SU-DHL-6 (cell line): ENCODE data around the gene ABCA5.

Source experiments
- H2AFZ ChIP-seq: fragments of 200-600 bp; sonication (generic); 2 replicates; pipeline ENCODE4 v1.6.1; 2014; ENCODE audit warnings: low read depth, mild to moderate bottlenecking, moderate library complexity, mixed read lengths, antibody characterized with exemption, low read length; ENCODE audit not compliant: severe bottlenecking
- H3F3A ChIP-seq: fragments of 200-600 bp; shearing (Covaris generic); 2 replicates; pipeline ENCODE4 v1.6.0; 2016; ENCODE audit warnings: antibody characterized with exemption, mild to moderate bottlenecking; ENCODE audit not compliant: insufficient read depth
- H3K27ac ChIP-seq: fragments of 200-600 bp; sonication (generic); 2 replicates; pipeline ENCODE4 v1.5.1; 2016; ENCODE audit warnings: low read depth, mild to moderate bottlenecking, low read length, moderate library complexity, mixed read lengths
- H3K27me3 ChIP-seq: fragments of 200-600 bp; sonication (generic), shearing (Covaris generic); 2 replicates; pipeline ENCODE4 v1.6.0; 2014; ENCODE audit warnings: mild to moderate bottlenecking, low read length
- H3K36me3 ChIP-seq: fragments of 200-600 bp; sonication (generic); 2 replicates; pipeline ENCODE4 v1.6.1; 2014; ENCODE audit warnings: mild to moderate bottlenecking, low read length, mixed read lengths
- H3K4me2 ChIP-seq: fragments of 300-600, 200-600 bp; shearing (Covaris generic), sonication (generic); 2 replicates; pipeline ENCODE4 v1.6.0; 2014; ENCODE audit warnings: low read length, low read depth, mild to moderate bottlenecking; ENCODE audit not compliant: poor library complexity, severe bottlenecking
- H3K4me3 ChIP-seq: fragments of 200-600 bp; sonication (generic); 2 replicates; pipeline ENCODE4 v1.5.1; 2014; ENCODE audit warnings: antibody characterized with exemption, low read length, mild to moderate bottlenecking, mixed read lengths; ENCODE audit not compliant: insufficient read depth, poor library complexity, severe bottlenecking
- H3K79me2 ChIP-seq: fragments of 200-600 bp; sonication (generic); 2 replicates; pipeline ENCODE4 v1.6.1; 2014; ENCODE audit warnings: mild to moderate bottlenecking, low read length, moderate library complexity; ENCODE audit not compliant: insufficient read depth
- H3K9ac ChIP-seq: fragments of 200-600 bp; sonication (generic); 2 replicates; pipeline ENCODE4 v1.7.0; 2014; ENCODE audit warnings: mild to moderate bottlenecking, low read length
- H3K9me2 ChIP-seq: fragments of 200-600 bp; sonication (generic); replicated peaks from 2 replicates; pipeline ENCODE4 v1.6.1; 2014; ENCODE audit warnings: low read length; ENCODE audit not compliant: insufficient read depth
- H3K9me3 ChIP-seq: fragments of 200-600 bp; sonication (generic); 2 replicates; pipeline ENCODE4 v1.6.1; 2014; ENCODE audit warnings: low read length, mixed read lengths; ENCODE audit not compliant: insufficient read depth
- H4K20me1 ChIP-seq: fragments of 200-600 bp; sonication (generic); 2 replicates; pipeline ENCODE4 v1.6.1; 2014; ENCODE audit warnings: low read depth, mild to moderate bottlenecking, antibody characterized with exemption, low read length, moderate library complexity, mixed read lengths
- CTCF ChIP-seq: fragments of 200-600 bp; sonication (generic); IDR thresholded peaks from one replicate; pipeline ENCODE4 v1.5.1; 2017; ENCODE audit warnings: antibody characterized with exemption, mild to moderate bottlenecking, low read length, moderate library complexity; ENCODE audit not compliant: insufficient read depth, poor library complexity, severe bottlenecking
- EZH2phosphoT487 ChIP-seq: fragments of 200-600 bp; sonication (generic), shearing (Covaris generic); conservative IDR thresholded peaks from 2 replicates; pipeline ENCODE4 v1.6.1; 2018; ENCODE audit warnings: mild to moderate bottlenecking, antibody characterized with exemption, low read length, moderate library complexity, mixed read lengths

The ABCA5 gene

GRCh38 chr17:69333561-69333960 is 6.6 kb upstream of the ABCA5 start:
- Histone ChIP-seq H2AFZ (no peak overlapping the region), H3K9me3 (no peaks in the 10 kb centered on the region), H4K20me1 (no peaks in the 10 kb centered on the region), H3K27ac (no peak overlapping the region), H3K27me3 (no peaks in the 10 kb centered on the region; the same call in 1 of the 2 replicates), H3K36me3 (no peaks in the 10 kb centered on the region), H3K9me2 (no peaks in the 10 kb centered on the region), H3K4me3 (no peak overlapping the region), H3K79me2 (no peaks in the 10 kb centered on the region), H3F3A (no peaks in the 10 kb centered on the region), H3K4me2 (no peak overlapping the region), H3K9ac (no peak overlapping the region)
- TF ChIP-seq CTCF (no peak), EZH2phosphoT487 (no peak)

GRCh38 chr17:69331756-69332155 is 4.8 kb upstream of the ABCA5 start:
- Histone ChIP-seq H3F3A (no peaks in the 10 kb centered on the region), H3K27ac (no peak overlapping the region), H2AFZ (no peak overlapping the region), H3K79me2 (no peaks in the 10 kb centered on the region), H4K20me1 (no peaks in the 10 kb centered on the region), H3K4me3 (no peak overlapping the region), H3K9me2 (no peaks in the 10 kb centered on the region), H3K9me3 (no peaks in the 10 kb centered on the region), H3K27me3 (no peaks in the 10 kb centered on the region; the same call in 1 of the 2 replicates), H3K9ac (no peak overlapping the region), H3K4me2 (no peak overlapping the region), H3K36me3 (no peaks in the 10 kb centered on the region)
- TF ChIP-seq CTCF (no peak), EZH2phosphoT487 (no peak)

GRCh38 chr17:69326377-69327059 is 415 bp downstream of the ABCA5 start:
- peak overlapping the region; percentile 71 for H3K9ac ChIP-seq
- no peaks in the 10 kb centered on the region for H3K9me3 ChIP-seq
- no peaks in the 10 kb centered on the region for H3K27me3 ChIP-seq
- H3K36me3 ChIP-seq = no peaks in the 10 kb centered on the region
- H3K9me2 ChIP-seq = no peaks in the 10 kb centered on the region
- H3K27ac ChIP-seq = no peak overlapping the region
- TF ChIP-seq CTCF = no peak
- no peak for TF ChIP-seq EZH2phosphoT487
- H3F3A ChIP-seq = no peaks in the 10 kb centered on the region
- peak overlapping the region; percentile 77 for H3K4me3 ChIP-seq
- peak overlapping the region; percentile 90 for H2AFZ ChIP-seq
- H3K79me2 ChIP-seq = no peaks in the 10 kb centered on the region
- H4K20me1 ChIP-seq = no peaks in the 10 kb centered on the region
- peak overlapping the region; percentile 68 for H3K4me2 ChIP-seq
